Measurements from ENCODE around the gene NOP14.
"Not testable (repeated sequence)": the region's sequence is repeated elsewhere in the genome, so short reads cannot be mapped to it uniquely, and the experiment has no call there.

The NOP14 gene

DNA sequence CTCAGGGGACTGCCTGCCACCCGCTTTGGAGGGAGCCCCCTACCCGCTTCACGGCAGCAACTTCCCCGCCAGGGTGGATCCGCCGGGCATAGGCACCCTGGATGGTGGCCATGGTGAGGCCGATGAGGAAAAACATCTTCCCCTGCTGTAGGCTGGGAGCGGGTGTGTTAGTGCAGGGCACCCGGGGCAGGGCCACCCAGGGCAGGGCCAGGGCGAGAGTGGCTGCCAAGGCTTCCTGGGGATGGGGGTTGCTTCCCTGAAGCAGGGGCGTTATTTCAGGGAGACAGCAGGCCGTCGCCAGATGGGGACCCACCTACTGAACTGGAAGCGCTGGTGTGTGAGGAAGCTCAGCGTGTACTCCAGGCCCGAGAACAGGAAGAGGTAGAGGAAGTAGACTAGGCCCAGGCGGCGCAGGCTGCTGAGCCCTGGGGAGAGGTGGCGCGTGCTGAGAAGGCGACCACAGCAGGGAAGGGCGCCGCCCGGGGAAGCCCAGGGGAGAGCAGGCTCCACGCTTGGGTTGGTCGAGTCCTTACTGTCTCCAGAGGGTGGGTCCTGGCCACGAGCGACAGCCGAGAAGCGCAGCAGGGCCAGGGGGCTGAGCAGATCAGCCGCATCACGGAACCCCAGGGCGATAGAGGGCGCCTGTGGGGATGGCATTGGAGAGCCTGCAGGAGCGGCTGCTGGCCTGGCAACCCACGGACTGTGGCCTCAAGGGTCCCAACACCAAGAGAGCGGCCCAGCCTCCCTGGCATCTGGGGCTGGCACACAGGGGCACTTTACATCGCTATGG is 31.5 kb downstream of the NOP14 start:
- DNase-seq (ENCODE audit: low spot score) = no peak

DNA sequence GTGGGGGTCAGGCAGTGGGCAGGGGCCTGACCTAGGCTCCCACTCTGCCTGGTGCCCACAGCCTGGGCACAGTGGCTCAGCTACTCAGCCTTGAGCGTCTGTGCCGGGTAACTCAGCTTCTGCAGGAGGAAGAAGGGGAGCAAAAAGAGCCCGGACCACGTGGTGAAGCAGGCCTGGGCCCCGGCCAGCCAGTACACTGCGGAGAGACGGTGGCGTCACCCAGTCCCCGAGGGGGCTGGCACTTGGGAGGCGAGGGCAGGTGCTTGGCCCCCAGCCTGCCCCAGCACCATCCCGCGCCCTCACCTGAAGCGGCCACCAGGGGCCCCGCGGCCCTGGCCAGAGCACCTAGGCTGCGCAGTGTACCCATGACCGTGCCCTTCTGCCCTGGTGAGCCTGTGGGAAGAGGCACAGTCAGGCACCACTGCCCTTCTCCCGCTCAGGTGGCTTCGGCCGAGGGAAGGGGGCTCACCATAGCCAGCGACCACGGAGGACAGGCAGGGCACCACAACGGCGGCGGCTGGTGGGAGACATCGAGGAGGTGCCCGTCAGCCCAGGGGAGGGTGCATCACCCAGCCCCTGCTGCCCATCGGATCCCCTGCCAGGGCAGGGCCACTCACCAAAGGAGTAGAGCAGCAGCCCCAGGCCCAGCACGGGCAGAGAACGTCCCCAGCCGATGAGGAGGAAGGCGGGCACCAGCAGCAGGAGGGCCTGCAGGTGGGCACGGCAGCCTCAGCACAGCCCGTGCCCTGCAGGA is 32.3 kb downstream of the NOP14 start:
- no peak for DNase-seq (ENCODE audit: low spot score)

DNA sequence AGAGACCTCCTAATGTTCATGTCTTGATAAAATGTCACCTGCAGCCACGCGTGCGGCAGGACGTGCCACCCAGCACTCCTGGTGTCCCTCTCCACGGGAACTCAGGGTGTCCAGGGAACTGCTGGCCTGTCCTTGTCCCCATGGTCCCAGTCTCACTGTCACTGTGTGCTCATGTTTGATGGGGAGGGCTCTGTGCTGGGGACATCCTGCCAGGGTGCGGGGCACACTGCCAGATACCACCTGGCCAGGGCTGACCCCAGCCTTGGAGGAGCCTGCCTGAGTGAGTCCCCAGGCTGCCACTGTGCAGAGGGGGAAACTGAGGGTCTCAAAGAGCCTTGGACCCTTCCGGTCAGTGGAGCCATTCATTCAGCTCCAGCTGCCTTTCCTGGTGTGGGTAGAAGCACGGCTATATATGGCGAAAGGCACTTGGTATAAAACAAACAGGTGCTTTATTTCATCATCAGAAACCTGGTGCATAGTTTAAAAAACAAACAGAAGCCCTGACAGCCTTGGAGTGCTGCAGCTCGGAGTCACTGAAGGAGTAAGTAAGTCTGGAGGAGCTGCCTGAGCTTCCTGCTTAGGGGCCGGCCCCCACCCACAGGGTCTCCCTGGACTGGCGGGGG is 33.0 kb downstream of the NOP14 start:
- no peak for DNase-seq (ENCODE audit: low spot score)

DNA sequence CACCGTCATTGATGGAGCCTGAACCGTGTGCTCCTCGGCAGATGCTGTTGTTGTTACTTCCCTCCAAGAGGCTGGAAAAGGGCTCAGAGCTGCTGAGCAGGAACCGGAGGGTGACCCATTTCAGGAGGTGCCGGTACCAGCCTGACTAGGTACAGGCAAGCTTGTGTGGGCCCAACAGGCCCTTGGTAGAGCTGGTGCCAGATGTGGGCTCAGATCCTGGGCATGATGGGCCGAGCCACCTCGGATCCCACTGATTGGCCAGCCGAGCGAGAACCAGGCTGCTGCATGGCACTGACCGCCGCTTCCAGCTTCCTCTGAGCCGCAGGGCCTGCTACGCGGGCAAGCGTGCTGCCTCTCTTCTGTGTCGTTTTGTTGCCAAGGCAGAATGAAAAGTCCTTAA is 33.7 kb downstream of the NOP14 start:
- no peak for DNase-seq (ENCODE audit: low spot score)

DNA sequence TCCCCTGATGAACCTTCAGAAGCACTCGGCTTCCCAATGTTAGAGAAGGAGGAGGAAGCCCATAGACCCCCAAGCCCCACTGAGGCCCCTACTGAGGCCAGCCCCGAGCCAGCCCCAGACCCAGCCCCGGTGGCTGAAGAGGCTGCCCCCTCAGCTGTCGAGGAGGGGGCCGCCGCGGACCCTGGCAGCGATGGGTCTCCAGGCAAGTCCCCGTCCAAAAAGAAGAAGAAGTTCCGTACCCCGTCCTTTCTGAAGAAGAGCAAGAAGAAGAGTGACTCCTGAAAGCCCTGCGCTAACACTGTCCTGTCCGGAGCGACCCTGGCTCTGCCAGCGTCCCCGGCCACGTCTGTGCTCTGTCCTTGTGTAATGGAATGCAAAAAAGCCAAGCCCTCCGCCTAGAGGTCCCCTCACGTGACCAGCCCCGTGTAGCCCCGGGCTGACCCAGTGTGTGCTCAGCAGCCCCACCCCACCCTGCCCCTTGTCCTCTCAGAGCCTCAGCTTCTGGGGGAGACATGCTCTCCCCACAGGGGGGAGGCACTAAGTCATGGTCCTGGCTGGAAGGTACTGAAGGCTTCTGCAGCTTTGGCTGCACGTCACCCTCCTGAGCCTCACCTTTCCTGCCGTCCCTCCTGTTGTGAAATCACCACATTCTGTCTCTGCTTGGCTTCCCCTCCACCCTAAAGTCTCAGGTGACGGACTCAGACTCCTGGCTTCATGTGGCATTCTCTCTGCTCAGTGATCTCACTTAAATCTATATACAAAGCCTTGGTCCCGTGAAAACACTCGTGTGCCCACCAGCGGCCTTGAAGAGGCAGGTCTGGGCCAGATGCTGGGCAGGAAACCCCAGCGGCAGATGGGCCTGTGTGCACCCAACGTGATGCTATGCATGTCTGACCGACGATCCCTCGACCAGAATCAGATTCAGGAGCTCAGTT is 34.7 kb downstream of the NOP14 start:
- DNase-seq (ENCODE audit: low spot score) = no peak

DNA sequence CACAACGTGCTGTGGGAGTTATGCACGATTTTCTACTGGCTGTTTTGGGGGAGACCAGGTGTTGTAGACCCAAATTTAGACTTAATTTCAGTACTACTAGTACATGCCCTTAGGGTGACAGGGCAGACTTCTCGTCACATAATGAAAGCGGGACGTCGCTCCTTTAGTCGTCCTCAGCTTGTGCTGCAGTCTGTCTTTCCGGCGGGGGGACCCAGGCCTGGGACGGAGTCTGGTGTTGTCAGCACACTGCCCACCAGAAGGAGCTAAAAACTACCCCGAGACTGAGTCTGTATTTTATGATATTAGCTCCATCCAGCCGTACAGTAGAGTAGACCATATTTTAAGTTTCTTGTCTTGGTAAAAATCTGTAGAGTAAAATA is 35.5 kb downstream of the NOP14 start:
- DNase-seq (ENCODE audit: low spot score) = no peak

DNA sequence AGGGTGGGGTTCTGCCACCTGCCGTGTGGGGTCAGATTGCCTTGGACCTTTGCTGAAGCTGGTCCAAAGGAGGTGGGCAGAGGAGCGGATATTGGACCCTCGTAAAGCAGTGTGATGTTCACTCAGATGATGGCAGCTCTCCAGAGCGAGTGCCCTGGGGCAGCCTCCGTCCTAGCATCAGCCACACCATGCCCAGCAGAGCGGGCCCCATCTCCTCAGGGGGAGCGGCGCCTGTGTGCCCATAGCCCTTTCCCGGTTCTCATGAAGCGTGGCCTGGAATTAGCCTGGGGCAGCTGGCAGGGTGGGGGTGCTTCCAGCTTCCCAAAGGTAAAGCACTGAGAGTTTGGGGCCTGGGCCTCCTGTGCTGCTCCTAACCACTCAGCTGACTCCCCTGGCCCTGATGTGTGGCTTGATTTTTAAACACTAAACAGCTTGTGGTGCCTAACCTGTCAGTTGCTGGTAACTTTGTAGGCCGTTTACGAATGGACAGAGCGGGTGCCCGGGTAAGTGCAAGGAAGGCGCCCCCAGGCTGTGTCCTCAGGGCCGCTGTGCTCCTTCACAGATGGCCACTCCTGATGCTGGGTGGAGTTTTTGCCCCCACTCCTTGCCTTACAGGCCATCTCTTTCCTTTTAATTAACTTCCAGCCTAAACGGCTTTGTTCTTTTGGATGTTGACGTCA is 36.0 kb downstream of the NOP14 start:
- no peak for DNase-seq (ENCODE audit: low spot score)

DNA sequence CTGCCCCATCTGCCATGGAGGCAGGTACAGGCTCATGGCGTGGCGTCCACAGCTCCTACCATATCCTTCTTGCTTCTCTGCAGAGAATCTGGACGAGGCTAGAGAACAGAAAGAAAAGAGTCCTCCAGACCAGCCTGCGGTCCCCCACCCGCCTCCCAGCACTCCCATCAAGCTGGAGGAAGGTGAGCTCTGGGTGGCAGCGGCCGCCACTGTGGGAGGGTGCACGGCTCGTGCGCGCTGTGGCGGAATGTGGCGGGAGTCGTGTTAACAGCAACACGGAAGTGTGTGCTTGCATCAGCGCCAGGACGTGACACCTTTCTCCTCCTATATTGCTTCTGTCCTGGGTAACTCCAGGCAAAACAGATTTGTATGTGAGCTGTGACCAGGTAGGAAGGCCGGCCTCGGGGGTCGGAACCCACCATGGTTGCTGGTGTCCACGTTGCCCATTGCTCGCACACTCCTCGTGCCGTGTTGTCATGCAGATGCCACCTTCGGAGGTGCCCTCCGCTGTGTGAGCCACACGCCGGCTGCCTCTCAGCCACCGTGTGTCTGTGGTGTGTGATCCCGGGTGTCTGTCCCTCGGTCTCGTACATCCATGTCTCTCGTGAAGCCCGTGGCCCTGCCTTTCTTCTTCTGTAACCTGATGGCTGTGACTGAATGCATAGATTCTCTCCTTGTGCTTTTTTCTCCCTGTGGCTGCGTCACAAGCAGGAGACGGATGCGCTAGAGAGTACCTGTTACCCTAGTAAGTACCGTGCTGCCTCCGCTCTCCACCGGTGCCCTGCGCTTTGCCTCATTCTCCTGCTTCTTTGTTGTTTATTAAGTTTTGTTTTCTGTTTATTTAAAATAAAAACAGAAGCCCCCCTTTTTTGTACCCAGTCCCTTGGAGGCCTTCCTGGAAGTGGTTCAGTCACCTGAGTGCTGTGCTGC is 37.0 kb downstream of the NOP14 start:
- DNase-seq (ENCODE audit: low spot score) = no peak

DNA sequence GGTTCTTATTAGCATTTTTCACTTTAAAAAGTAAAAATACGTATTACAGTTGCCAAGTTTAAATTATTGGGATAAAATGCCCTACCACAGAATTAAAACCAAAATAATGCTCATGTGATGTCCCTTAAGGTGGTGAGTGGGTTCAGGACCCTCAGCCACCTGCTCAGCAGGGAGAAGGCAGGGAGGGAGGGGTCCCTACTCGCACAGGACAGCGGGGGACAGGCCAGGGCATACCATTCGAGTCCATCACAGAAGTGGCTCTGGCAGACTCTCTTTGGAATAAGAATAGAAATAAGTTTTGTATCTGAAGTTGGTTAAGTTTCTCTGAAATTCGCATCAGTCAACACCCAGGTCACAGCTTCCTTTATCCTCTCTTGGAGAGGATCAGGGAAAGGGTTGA is 37.7 kb downstream of the NOP14 start:
- no peak for DNase-seq (ENCODE audit: low spot score)

DNA sequence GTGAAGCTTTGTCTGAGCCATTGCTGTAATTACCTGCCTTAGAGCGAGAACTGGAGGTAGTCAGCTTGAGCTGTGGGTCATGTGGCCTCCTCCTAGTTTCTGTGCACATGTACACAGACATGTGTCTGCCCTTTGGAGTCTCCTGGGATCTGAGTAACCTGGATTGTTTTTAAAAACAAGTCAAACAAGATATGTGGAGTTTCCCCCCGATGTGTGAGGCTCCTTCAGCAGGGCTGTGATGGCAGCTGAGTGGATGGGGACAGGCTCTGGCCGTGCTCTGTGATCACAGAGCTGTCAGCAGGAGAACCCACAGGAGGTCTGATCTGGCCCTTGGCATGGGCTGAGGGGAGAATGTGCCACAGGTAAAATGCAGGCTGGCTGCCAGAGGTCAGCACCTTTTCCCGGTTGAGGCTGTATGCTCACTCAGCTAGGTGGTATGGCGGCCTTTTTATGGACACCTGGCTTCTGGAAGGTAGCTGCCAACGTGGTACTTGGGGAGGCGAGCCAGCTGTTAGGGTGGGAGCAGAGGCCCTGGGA is 38.4 kb downstream of the NOP14 start:
- DNase-seq (ENCODE audit: low spot score) = no peak

DNA sequence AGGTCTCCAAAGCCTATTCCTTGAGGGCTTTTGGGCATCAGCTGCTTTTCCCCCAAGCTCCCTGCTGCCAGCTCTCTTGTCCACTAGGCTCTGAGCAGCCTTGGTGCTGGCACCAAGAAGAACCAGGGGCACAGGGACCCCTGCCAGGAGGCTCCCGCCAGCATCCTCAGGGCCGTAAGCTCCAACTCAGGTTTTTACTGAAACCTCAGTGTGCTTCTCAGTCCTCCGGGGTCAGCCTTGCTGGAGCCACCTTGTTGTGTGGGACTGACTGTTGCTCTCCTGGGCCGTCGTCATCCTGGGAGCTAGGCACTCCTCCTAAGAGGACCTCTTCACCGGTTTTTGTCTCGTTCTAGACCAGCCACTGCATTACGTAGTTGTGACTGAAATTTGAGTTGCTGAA is 38.9 kb downstream of the NOP14 start:
- no peak for DNase-seq (ENCODE audit: low spot score)

DNA sequence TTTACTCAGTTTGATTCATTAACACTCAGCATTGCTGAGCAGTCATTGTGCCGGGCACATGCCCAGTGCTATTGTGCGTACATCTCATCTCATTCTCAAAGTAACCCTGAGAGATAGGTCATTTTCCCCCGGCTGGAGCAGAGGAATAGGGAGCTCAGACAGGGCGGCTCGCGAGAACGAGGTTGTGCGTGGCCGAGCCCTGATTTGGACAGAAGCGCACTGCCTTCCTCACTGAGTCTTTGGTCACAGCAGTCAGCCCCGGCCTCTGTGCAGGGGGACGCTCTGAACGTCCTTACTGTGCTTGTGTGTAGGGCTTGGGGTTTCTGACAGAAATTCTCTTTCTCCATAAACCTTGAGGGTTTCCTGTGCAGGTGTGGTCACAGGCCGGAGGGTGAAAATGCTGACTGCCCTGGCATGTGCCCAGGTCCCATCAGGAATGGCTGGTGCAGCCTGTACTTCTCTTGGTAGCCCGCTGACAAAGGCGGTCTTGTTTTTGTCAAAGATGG is 39.5 kb downstream of the NOP14 start:
- no peak for DNase-seq (ENCODE audit: low spot score)

DNA sequence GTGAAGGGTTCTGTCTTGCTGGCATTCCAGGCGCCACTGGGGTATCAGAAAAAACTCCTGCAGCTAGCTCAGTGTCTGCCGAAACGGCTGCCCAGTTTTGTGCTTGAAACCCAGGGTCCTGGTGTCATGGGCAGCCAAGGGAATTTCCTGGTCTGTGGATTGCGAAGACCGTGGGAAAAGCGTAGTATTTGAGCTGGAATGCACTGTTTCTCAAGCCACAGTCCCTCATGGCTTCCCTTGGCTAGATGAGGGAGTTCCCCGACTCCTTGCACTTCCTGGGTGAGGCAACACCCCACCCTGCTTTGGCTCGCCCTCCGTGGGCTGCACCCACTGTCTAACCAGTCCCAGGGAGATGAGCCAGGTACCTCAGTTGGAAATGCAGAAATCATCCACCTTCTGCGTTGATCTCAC is 40.1 kb downstream of the NOP14 start:
- DNase-seq (ENCODE audit: low spot score) = no peak

DNA sequence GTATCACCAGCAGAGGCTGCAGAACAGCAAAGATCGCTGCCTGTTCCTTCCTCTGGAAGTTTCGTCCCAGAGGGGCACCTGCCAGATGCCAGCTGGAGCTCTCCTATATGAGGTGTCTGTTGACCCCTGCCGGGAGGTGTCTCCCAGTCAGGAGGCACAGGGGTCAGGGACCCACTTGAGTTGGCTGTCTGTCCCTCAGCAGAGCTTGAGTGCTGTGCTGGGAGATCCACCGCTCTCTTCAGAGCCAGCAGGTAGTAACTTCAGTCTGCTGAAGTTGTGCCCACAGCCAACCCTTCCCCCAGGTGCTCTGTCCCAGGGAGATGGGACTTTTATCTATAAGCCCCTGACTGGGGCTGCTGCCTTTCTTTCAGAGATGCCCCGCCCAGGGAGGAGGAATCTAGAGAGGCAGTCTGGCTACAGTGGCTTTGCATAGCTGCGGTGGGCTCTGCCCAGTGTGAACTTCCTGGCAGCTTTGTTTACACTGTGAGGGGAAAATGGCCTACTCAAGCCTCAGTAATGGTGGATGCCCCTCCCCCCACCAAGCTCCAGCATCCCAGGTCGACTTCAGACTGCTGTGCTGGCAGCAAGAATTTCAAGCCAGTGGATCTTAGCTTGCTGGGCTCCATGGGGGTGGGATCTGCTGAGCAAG is 40.6 kb downstream of the NOP14 start:
- not testable (repeated sequence) for DNase-seq (ENCODE audit: low spot score)

DNA sequence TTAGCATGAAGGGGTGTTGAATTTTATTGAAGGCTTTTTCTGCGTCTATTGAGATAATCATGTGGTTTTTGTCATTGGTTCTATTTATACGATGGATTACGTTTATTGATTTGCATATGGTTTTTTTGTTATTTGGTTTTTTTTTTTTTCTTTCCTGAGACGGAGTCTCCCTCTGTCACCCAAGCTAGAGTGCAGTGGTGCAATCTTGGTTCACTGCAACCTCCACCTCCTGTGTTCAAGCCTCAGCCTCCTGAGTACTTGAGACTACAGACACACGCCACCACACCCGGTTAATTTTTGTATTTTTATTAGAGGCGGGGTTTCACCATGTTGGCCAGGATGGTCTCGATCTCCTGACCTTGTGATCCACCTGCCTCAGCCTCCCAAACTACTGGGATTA is 44.5 kb downstream of the NOP14 start:
- DNase-seq (ENCODE audit: low spot score) = not testable (repeated sequence)

DNA sequence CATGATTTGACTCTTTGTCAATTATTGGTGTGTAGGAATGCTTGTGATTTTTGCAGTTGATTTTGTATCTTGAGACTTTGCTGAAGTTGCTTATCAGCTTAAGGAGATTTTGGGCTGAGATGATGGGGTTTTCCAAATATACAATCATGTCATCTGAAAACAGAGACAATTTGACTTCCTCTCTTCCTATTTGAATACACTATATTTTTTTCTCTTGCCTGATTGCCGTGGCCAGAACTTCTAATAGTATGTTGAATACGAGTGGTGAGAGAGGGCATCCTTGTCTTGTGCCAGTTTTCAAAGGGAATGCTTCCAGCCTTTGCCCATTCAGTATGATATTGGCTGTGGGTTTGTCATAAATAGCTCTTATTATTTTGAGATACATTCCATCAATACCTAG is 44.9 kb downstream of the NOP14 start:
- not testable (repeated sequence) for DNase-seq (ENCODE audit: low spot score)

DNA sequence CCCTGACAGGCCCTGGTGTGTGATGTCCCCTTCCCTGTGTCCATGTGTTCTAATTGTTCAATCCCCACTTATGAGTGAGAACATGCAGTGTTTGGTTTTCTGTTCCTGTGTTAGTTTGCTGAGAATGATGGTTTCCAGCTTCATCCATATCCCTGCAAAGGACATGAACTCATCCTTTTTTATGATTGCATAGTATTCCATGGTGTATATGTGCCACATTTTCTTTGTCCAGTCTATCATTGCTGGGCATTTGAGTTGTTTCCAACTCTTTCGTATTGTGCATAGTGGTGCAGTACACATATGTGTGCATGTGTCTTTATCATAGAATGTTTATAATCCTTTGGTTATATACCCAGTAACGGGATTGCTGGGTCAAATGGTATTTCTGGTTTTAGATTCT is 46.5 kb downstream of the NOP14 start:
- not testable (repeated sequence) for DNase-seq (ENCODE audit: low spot score)

DNA sequence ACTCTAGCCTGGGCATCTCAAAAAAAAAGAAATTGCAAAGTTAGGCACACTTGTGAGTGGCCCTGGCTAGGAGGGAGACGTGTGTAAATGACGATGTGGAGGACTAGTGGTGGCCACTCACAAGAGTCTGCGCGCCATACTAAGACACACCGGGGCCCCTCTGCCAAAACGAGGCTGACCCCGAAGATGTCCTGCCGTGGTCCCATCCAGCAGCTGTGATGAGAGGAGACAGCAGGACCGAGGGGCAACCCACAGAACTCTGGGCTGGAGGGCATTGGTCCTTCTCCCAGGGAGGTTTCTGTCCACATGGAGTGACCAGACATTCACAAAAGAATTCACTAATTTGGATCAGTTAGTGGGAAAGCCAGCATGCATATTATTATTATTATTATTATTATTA is 47.4 kb downstream of the NOP14 start:
- no peak for DNase-seq (ENCODE audit: low spot score)

Measured in iPS-NIHi11 (cell line).